NCI-H2227 treated with DMSO at 0.1 percent for 48 hours (cell line): ENCODE data around the gene ACTRT2.

Experiments used
- DNase-seq: peaks from one replicate; lab custom pipeline; 2025; lab: John Stamatoyannopoulos, UW

The ACTRT2 gene

GRCh38 chr1:3069491-3070308, 48.4 kb downstream of the ACTRT2 start:
- no peak for DNase-seq

GRCh38 chr1:3070309-3070643, 49.0 kb downstream of the ACTRT2 start:
- DNase-seq: no peak

GRCh38 chr1:3070644-3071564, 49.6 kb downstream of the ACTRT2 start:
- no peak for DNase-seq

GRCh38 chr1:3071565-3072390, 50.5 kb downstream of the ACTRT2 start:
- no peak for DNase-seq
